Ishikawa (cell line): ENCODE results near the gene STK38L.

ENCODE experiments used
- CEBPB ChIP-seq: IDR thresholded peaks from 2 replicates; pipeline ENCODE4 v1.6.1; 2012
- CREB1 ChIP-seq: IDR thresholded peaks from 2 replicates; pipeline ENCODE4 v1.6.1; 2012; ENCODE audit warnings: low read depth
- EGR1 ChIP-seq: IDR thresholded peaks from 2 replicates; pipeline ENCODE4 v1.6.1; 2012
- EP300 ChIP-seq: IDR thresholded peaks from 2 replicates; pipeline ENCODE4 v1.6.1; 2012; ENCODE audit warnings: borderline replicate concordance
- FOXM1 ChIP-seq: IDR thresholded peaks from 2 replicates; pipeline ENCODE4 v1.6.1; 2012; ENCODE audit warnings: low read depth, borderline replicate concordance
- MAX ChIP-seq: IDR thresholded peaks from 2 replicates; pipeline ENCODE4 v1.6.1; 2012
- NFIC ChIP-seq: IDR thresholded peaks from 2 replicates; pipeline ENCODE4 v1.6.1; 2012
- RAD21 ChIP-seq: IDR thresholded peaks from 2 replicates; pipeline ENCODE4 v1.6.1; 2012; ENCODE audit warnings: low read depth
- REST ChIP-seq: IDR thresholded peaks from 2 replicates; pipeline ENCODE4 v1.6.1; 2012; ENCODE audit warnings: low read depth, mild to moderate bottlenecking
- TAF1 ChIP-seq: IDR thresholded peaks from 2 replicates; pipeline ENCODE4 v1.6.1; 2012; ENCODE audit warnings: low read depth, mild to moderate bottlenecking
- TCF12 ChIP-seq: IDR thresholded peaks from 2 replicates; pipeline ENCODE4 v1.6.1; 2012; ENCODE audit warnings: low read depth
- TEAD4 ChIP-seq: IDR thresholded peaks from 2 replicates; pipeline ENCODE4 v1.6.1; 2012
- USF1 ChIP-seq: IDR thresholded peaks from 2 replicates; pipeline ENCODE4 v1.6.1; 2012
- YY1 ChIP-seq: IDR thresholded peaks from 2 replicates; pipeline ENCODE4 v1.6.1; 2012; ENCODE audit warnings: low read depth
- ZBTB7A ChIP-seq: IDR thresholded peaks from 2 replicates; pipeline ENCODE4 v1.6.1; 2012; ENCODE audit warnings: low read depth

The STK38L gene

GRCh38 chr12:27332714-27333402 lies 88.8 kb downstream of the STK38L start, which contains the start of gene BMAL2:
Gene BMAL2 (plus strand): TSS chr12:27332836. CDS start chr12:27333073, 237 bp downstream.
- TF ChIP-seq CEBPB (no peak), CREB1 (no peak), USF1 (no peak), RAD21 (no peak), EP300 (peak; percentile 27; the same call in 1 of the 2 replicates), TAF1 (no peak; the same call in 1 of the 2 replicates), ZBTB7A (peak; percentile 73; the same call in 1 of the 2 replicates), EGR1 (no peak), NFIC (no peak), TEAD4 (no peak), YY1 (peak; percentile 46; the same call in 1 of the 2 replicates), MAX (no peak), REST (no peak), TCF12 (no peak; the same call in 1 of the 2 replicates), FOXM1 (no peak)

- no peak for TF ChIP-seq REST
- TF ChIP-seq RAD21 = no peak
- TF ChIP-seq EP300 = no peak
- TF ChIP-seq FOXM1 = no peak
- peak; percentile 79 for TF ChIP-seq MAX
- no peak for TF ChIP-seq NFIC
- TF ChIP-seq TEAD4 = no peak
- peak; percentile 58; the same call in 1 of the 2 replicates for TF ChIP-seq ZBTB7A
- TF ChIP-seq CEBPB = no peak
- 0 out of 2 replicates have a peak, but pooled peaks have one; percentile 21 for TF ChIP-seq TAF1
- TF ChIP-seq USF1 = no peak
- peak; percentile 10; the same call in 1 of the 2 replicates for TF ChIP-seq EGR1
- TF ChIP-seq TCF12 = no peak
- 0 out of 2 replicates have a peak, but pooled peaks have one; percentile 27 for TF ChIP-seq CREB1
- peak; percentile 6; the same call in 1 of the 2 replicates for TF ChIP-seq YY1
Measured at GRCh38 chr12:27333403-27334009, 89.4 kb downstream of the STK38L start.

- TF ChIP-seq TCF12 (no peak), NFIC (no peak), USF1 (no peak), EGR1 (no peak), ZBTB7A (no peak), CEBPB (no peak), TAF1 (no peak), RAD21 (no peak), EP300 (no peak), MAX (no peak), TEAD4 (no peak), REST (no peak)
Measured at GRCh38 chr12:27334042-27334720, 90.1 kb downstream of the STK38L start.
